ENCODE data around the gene UBAP1L. TPM values are rescaled to one million over a fixed set of nuclear protein-coding genes. Genes with fewer than 3 reads are reported as not detected.

UBAP1L gene
- total and polyA plus RNA-seq, 8 donors, result 1.5 to 11.4 (median 2.6) TPM

DNA sequence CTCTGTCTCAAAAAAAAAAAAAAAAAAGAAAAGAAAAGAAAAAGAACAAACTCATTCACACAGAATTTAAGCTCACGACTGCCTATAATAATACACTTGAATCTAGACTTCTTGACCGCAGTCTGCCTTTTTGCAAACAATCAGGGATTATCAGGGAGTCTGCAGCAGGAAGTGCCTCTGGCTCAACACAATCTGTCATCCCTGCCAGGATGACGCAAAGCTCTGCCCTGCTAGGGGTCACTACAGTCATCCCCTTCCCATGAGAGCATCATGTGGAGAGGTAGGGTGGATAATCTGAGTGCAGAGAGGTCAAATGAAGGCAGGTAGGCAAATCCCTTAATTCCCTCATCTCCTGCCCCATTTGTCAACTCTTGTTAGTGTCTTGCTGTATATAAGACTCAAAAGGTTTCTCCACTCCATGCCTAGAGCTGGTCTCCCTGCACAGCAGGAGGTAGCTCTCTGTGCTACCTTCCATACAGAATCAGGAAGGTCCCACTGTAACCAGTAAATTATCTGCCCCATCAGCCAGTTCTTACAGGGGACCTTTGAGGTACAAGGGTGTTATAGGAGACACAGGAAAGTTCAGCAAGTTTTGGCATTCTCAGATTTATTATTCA, 4.2 kb downstream of the UBAP1L start:
- H3K4me3 ChIP-seq, result no peak overlapping the region
- H3K36me3 ChIP-seq, result peaks cover 0 to 16% (median 5%) of the 10 kb centered on the region in 3 donors
- WGBS, 2 donors, result 71 to 81% methylated on average over 3 of the region's 3 CpGs
- ATAC-seq (no peak), FAIRE-seq (no peak), DNase-seq (no peak)
- H3K27me3 ChIP-seq, result no peaks in the 10 kb centered on the region
- no peaks in the 10 kb centered on the region for H3K9me3 ChIP-seq
- intact Hi-C loops (cut with DNase I), result no loop called here
- TF ChIP-seq, protein P1, sequence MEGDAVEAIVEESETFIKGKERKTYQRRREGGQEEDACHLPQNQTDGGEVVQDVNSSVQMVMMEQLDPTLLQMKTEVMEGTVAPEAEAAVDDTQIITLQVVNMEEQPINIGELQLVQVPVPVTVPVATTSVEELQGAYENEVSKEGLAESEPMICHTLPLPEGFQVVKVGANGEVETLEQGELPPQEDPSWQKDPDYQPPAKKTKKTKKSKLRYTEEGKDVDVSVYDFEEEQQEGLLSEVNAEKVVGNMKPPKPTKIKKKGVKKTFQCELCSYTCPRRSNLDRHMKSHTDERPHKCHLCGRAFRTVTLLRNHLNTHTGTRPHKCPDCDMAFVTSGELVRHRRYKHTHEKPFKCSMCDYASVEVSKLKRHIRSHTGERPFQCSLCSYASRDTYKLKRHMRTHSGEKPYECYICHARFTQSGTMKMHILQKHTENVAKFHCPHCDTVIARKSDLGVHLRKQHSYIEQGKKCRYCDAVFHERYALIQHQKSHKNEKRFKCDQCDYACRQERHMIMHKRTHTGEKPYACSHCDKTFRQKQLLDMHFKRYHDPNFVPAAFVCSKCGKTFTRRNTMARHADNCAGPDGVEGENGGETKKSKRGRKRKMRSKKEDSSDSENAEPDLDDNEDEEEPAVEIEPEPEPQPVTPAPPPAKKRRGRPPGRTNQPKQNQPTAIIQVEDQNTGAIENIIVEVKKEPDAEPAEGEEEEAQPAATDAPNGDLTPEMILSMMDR (IDR thresholded peaks at IDR 0.05), result no peak
- no peak overlapping the region for H3K27ac ChIP-seq
- H3K4me1 ChIP-seq, result no peaks in the 10 kb centered on the region

GRCh38 chr15:65106011-65106590, 8.9 kb downstream of the UBAP1L start:
- H3K27me3 ChIP-seq, result no peaks in the 10 kb centered on the region
- WGBS, 2 donors, result 81 to 82% methylated on average over 6 of the region's 6 CpGs
- intact Hi-C loops (cut with DNase I), result no loop called here
- no peak overlapping the region for H3K4me3 ChIP-seq
- DNase-seq (no peak), ATAC-seq (no peak), FAIRE-seq (no peak)
- TF ChIP-seq, protein P1 (IDR thresholded peaks at IDR 0.05), result no peak
- no peak overlapping the region for H3K27ac ChIP-seq
- no peaks in the 10 kb centered on the region for H3K4me1 ChIP-seq
- H3K9me3 ChIP-seq, result no peaks in the 10 kb centered on the region
- peaks cover 0 to 11% (median 0%) of the 10 kb centered on the region in 3 donors for H3K36me3 ChIP-seq

DNA sequence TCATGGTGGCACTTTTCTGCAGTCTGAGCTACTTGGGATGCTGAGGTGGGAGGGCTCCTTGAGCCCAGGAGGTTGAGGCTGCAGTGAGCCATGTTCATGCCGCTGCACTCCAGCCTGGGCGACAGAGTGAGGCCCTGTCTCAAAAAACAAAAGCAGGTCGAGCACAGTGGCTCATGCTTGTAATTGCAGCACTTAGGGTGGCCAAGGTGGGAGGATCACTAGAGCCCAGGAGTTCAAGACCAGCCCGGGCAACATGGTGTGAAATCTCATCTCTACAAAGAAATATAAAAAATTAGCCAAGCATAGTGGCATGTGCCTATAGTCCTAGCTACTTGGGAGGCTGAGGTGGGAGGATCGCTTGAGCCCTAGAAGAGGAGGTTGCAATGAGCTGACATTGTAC, 10.0 kb downstream of the UBAP1L start:
- no peaks in the 10 kb centered on the region for H3K27me3 ChIP-seq
- H3K36me3 ChIP-seq, result peaks cover 0 to 11% (median 0%) of the 10 kb centered on the region in 3 donors
- TF ChIP-seq, protein P1 (IDR thresholded peaks at IDR 0.05), result no peak
- FAIRE-seq, result no peak
- intact Hi-C loops (cut with DNase I), result no loop called here
- no peak overlapping the region for H3K27ac ChIP-seq
- DNase-seq, result no peak
- no peaks in the 10 kb centered on the region for H3K4me1 ChIP-seq
- H3K4me3 ChIP-seq, result no peak overlapping the region
- ATAC-seq, result no peak
- H3K9me3 ChIP-seq, result no peaks in the 10 kb centered on the region
- WGBS, 2 donors, result 90 to 92% methylated on average over 5 of the region's 5 CpGs

GRCh38 chr15:65102912-65103311, 12.1 kb downstream of the UBAP1L start:
- WGBS, 2 donors, result 96% methylated on average over 3 of the region's 3 CpGs
- ATAC-seq (no peak), FAIRE-seq (no peak), DNase-seq (no peak)
- H3K27ac ChIP-seq, result no peak overlapping the region
- intact Hi-C loops (cut with DNase I), result no loop called here
- peaks cover 0 to 22% (median 2%) of the 10 kb centered on the region in 3 donors for H3K36me3 ChIP-seq
- TF ChIP-seq, protein P1 (IDR thresholded peaks at IDR 0.05), result no peak
- no peak overlapping the region for H3K4me3 ChIP-seq
- H3K4me1 ChIP-seq, result no peaks in the 10 kb centered on the region
- H3K9me3 ChIP-seq, result no peaks in the 10 kb centered on the region
- H3K27me3 ChIP-seq, result no peaks in the 10 kb centered on the region
